Neural crest cell (in vitro differentiated cells): ENCODE data around the gene EPM2AIP1. TPM values are rescaled to one million over a fixed set of nuclear protein-coding genes. Genes with fewer than 3 reads are reported as not detected.

Experiments
- DNase-seq: peaks from one replicate; pipeline ENCODE4 v3.0.0; 2021; ENCODE audit warnings: low read depth, mixed read lengths, low spot score
- H3K27ac Mint-ChIP-seq: one replicate; pipeline ENCODE4 v1.8.0; 2021; ENCODE audit warnings: mild to moderate bottlenecking, mixed read lengths; ENCODE audit not compliant: unreplicated experiment
- H3K27me3 Mint-ChIP-seq: 2 replicates; pipeline ENCODE4 v1.8.0; 2021; ENCODE audit warnings: low read depth, mild to moderate bottlenecking, mixed read lengths
- H3K36me3 Mint-ChIP-seq: 2 replicates; pipeline ENCODE4 v1.8.0; 2021; ENCODE audit warnings: low read depth, mild to moderate bottlenecking, mixed read lengths
- H3K4me1 Mint-ChIP-seq: 2 replicates; pipeline ENCODE4 v1.8.0; 2021; ENCODE audit warnings: mixed read lengths
- H3K4me3 Mint-ChIP-seq: one replicate; pipeline ENCODE4 v1.8.0; 2021; ENCODE audit warnings: mild to moderate bottlenecking, mixed read lengths
- H3K9me3 Mint-ChIP-seq: 2 replicates; pipeline ENCODE4 v1.8.0; 2021; ENCODE audit warnings: mixed read lengths
- total RNA-seq: library from RNA; stranded (reverse); gene quantifications from 2 replicates; pipeline ENCODE4 v1.2.1, GENCODE V29; 2021
- TF ChIP-seq, protein P1 (sequence below): fragments of 200-600 bp; sonication (generic); conservative IDR thresholded peaks from 2 replicates; pipeline ENCODE4 v1.5.0; 2021; ENCODE audit warnings: antibody characterized with exemption, mild to moderate bottlenecking

The EPM2AIP1 gene
- total RNA-seq, 1 donor from 2014 or later = 30.1 TPM

DNA sequence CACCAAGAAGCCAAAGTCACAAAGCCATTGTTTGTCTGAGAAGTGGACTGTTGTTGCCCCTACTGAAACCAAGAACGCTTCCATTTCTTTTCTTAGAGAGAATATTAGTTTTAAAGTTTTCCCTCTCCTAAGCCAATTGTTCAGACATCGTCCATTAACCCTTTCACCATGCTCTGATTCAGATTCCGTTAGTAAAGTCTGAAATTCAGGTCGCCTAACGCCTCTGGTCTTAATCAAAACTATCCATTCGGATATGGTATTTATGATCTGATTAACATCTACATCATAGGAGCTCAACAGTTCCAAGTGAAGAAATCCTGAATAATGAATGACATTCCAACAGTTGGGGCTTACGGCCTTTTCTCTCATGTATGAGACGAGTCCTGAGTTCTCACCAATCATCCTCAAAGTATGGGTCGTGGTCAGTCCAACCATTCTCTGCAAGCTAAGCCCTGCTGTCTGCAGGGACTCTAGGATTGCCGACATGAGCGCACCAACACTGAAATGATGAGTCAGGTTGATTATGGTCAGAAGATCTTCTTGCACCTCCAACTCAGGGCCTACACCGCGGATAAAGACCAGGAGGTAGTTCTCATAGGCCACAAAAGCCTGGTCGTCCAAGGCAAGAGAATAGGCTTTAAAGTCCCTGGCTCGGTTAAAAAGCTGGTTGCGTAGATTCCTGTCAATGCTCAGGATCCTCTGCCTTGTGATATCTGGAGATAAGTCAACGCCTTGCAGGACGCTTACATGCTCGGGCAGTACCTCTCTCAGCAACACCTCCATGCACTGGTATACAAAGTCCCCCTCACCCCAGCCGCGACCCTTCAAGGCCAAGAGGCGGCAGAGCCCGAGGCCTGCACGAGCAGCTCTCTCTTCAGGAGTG is 767 bp downstream of the EPM2AIP1 start:
- Mint-ChIP-seq H3K27me3 (no peaks in the 10 kb centered on the region), H3K27ac (no peak overlapping the region), H3K4me3 (no peak overlapping the region), H3K36me3 (peaks cover 13% of the 10 kb centered on the region), H3K9me3 (no peaks in the 10 kb centered on the region), H3K4me1 (peaks cover 40% of the 10 kb centered on the region)
- peak; percentile 8 for DNase-seq
- TF ChIP-seq, protein P1, sequence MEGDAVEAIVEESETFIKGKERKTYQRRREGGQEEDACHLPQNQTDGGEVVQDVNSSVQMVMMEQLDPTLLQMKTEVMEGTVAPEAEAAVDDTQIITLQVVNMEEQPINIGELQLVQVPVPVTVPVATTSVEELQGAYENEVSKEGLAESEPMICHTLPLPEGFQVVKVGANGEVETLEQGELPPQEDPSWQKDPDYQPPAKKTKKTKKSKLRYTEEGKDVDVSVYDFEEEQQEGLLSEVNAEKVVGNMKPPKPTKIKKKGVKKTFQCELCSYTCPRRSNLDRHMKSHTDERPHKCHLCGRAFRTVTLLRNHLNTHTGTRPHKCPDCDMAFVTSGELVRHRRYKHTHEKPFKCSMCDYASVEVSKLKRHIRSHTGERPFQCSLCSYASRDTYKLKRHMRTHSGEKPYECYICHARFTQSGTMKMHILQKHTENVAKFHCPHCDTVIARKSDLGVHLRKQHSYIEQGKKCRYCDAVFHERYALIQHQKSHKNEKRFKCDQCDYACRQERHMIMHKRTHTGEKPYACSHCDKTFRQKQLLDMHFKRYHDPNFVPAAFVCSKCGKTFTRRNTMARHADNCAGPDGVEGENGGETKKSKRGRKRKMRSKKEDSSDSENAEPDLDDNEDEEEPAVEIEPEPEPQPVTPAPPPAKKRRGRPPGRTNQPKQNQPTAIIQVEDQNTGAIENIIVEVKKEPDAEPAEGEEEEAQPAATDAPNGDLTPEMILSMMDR = no peak

DNA sequence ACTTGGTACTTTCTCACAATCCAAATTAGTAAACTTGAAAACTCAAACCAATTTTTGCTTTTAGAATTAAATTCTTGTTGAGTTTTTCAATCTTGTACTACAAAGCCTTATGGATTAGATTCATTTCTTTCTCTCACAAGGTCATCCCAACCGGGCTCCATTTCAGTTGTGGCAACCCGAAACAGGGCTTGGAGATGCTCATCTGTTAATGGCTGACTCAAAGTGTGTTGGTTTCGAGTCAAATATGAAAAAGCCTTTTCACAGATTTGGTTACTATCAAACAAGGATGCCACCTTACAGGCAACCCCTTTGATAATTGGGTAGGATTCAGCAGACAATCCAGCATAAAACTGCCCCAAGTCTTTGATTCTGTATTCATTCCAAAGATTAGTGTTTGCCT is 1.8 kb downstream of the EPM2AIP1 start:
- peaks cover 10% of the 10 kb centered on the region for H3K36me3 Mint-ChIP-seq
- peaks cover 40% of the 10 kb centered on the region for H3K4me1 Mint-ChIP-seq
- no peak overlapping the region for H3K27ac Mint-ChIP-seq
- H3K4me3 Mint-ChIP-seq = no peak overlapping the region
- H3K27me3 Mint-ChIP-seq = no peaks in the 10 kb centered on the region
- TF ChIP-seq, protein P1 = no peak
- no peaks in the 10 kb centered on the region for H3K9me3 Mint-ChIP-seq
- no peak for DNase-seq

GRCh38 chr3:36989568-36989967 is 3.4 kb downstream of the EPM2AIP1 start:
- no peaks in the 10 kb centered on the region for H3K9me3 Mint-ChIP-seq
- H3K27ac Mint-ChIP-seq = no peak overlapping the region
- H3K4me1 Mint-ChIP-seq = peaks cover 40% of the 10 kb centered on the region
- TF ChIP-seq, protein P1 = no peak
- peaks cover 20% of the 10 kb centered on the region for H3K36me3 Mint-ChIP-seq
- DNase-seq = no peak
- H3K27me3 Mint-ChIP-seq = no peaks in the 10 kb centered on the region
- H3K4me3 Mint-ChIP-seq = peak overlapping the region; percentile 83

- DNase-seq = no peak
- peaks cover 40% of the 10 kb centered on the region for H3K4me1 Mint-ChIP-seq
- TF ChIP-seq, protein P1 = no peak
- no peak overlapping the region for H3K27ac Mint-ChIP-seq
- peak overlapping the region; percentile 83 for H3K4me3 Mint-ChIP-seq
- H3K36me3 Mint-ChIP-seq = peaks cover 24% of the 10 kb centered on the region
- no peaks in the 10 kb centered on the region for H3K9me3 Mint-ChIP-seq
- H3K27me3 Mint-ChIP-seq = no peaks in the 10 kb centered on the region
Observed at GRCh38 chr3:36989005-36989404, 3.9 kb downstream of the EPM2AIP1 start.

GRCh38 chr3:36988356-36988755 is 4.6 kb downstream of the EPM2AIP1 start:
- TF ChIP-seq, protein P1 = no peak
- no peaks in the 10 kb centered on the region for H3K9me3 Mint-ChIP-seq
- peak overlapping the region; percentile 29 for H3K4me3 Mint-ChIP-seq
- H3K27me3 Mint-ChIP-seq = no peaks in the 10 kb centered on the region
- DNase-seq = no peak
- H3K4me1 Mint-ChIP-seq = peaks cover 40% of the 10 kb centered on the region
- no peak overlapping the region for H3K27ac Mint-ChIP-seq
- H3K36me3 Mint-ChIP-seq = peaks cover 30% of the 10 kb centered on the region
